ENCODE data around the gene DHX16. TPM values are rescaled to one million over a fixed set of nuclear protein-coding genes. Genes with fewer than 3 reads are reported as not detected.
A peak's percentile ranks its signal among the peaks of the same experiment; 100 is the strongest.

The DHX16 gene
- total RNA-seq, 1 donor from 2014 or later = 52.0 TPM

DNA sequence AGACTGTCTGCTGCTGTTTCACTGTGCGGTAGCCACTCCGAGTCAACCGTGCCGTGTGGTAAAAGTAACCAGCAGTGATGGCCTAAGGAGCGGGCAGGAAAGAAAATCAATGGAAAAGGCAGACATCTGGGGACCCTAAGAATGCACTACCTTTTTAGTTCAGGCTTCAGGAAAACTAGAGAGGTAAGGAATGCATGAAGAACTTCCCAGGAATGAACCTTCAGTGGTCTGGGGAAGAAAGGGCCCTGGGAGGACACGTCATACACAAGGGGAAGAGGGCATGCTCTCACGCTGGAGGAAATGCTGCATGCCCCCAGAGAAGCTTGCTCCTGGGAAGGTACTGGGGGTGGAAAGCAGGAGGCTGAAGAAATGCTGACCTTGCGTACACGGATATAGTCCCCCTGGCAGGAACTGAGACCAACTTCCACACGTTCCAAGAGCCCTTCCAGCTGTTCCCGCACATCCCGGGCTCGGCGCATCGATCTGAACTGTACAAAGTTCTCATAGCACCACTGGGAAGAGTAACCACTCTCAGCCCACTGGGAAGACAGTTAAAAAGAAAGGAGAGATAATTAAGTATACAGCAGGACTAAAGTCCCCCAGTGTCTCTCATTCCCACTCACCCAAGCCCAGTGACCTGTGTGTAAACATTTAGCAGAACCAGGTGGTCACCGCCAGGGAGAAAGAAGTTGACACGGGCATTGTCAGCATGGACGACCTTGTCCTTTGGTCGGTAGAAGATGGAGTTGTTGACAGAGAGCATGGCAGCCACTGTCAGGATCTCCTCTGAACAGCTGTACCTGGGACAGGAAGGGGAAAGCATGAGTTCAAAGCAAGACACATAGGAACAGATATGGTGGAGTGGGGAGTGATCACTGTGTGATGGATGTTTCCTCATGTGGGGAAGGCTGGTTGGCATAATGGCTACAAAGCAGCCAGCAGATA is 17.7 kb downstream of the DHX16 start:
- no peak overlapping the region for H3K4me3 ChIP-seq (ENCODE audit: low read depth, low read length)
- DNase-seq (ENCODE audit: low read depth) = no peak
- TF ChIP-seq, protein P1, sequence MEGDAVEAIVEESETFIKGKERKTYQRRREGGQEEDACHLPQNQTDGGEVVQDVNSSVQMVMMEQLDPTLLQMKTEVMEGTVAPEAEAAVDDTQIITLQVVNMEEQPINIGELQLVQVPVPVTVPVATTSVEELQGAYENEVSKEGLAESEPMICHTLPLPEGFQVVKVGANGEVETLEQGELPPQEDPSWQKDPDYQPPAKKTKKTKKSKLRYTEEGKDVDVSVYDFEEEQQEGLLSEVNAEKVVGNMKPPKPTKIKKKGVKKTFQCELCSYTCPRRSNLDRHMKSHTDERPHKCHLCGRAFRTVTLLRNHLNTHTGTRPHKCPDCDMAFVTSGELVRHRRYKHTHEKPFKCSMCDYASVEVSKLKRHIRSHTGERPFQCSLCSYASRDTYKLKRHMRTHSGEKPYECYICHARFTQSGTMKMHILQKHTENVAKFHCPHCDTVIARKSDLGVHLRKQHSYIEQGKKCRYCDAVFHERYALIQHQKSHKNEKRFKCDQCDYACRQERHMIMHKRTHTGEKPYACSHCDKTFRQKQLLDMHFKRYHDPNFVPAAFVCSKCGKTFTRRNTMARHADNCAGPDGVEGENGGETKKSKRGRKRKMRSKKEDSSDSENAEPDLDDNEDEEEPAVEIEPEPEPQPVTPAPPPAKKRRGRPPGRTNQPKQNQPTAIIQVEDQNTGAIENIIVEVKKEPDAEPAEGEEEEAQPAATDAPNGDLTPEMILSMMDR (conservative IDR thresholded peaks at IDR 0.05; ENCODE audit: low read depth, low read length) = no peak

- no peak for DNase-seq (ENCODE audit: low read depth)
- TF ChIP-seq, protein P1 (conservative IDR thresholded peaks at IDR 0.05; ENCODE audit: low read depth, low read length) = no peak
- no peak overlapping the region for H3K4me3 ChIP-seq (ENCODE audit: low read depth, low read length)
Measured at GRCh38 chr6:30651143-30651542, 21.7 kb downstream of the DHX16 start.

DNA sequence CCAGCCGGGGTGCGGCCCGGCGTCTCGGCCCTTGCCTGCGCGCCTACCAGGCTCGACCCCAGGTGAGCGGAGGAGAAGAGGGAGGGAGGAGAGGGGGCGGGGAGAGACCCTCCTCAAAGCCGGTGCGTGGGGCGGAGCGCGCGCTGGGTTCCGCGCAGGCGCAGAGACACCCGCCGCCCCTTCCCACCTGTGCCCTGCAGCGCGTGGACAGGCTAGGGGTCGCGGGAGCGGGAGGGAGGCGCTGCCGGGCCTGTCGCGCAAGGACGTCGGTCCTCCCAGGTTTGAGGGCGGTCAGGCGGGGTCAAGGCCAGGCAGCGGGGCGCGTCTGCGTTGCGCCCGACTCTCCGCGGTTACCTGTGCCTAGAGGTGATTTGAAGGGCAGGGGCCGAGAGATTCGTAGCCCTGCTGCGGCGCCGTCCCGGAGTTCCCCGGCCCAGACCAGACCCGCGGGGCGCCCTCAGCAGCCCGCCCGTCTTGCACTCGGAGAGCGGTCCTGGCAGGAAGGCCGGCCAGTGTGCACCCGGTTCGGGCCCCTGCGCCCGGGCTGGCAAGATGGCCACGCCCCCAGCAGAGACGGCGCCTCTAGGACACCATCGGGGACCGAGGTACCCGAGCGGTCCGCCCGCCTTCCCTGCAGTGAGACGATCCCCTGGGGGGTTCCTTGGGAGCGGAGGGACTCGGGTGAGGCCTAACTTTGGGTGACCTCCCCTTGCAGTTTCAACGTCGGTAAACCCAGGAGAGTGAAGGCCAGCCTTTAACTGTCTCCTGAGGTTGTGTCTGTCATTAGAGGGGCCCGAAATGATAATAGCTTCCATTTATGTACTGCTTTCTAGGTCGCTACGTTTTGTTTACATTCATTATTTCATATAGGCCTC is 25.3 kb downstream of the DHX16 start:
- no peak for DNase-seq (ENCODE audit: low read depth)
- TF ChIP-seq, protein P1 (conservative IDR thresholded peaks at IDR 0.05; ENCODE audit: low read depth, low read length) = no peak
- peak overlapping the region; percentile 92 for H3K4me3 ChIP-seq (ENCODE audit: low read depth, low read length)

- TF ChIP-seq, protein P1 (conservative IDR thresholded peaks at IDR 0.05; ENCODE audit: low read depth, low read length) = no peak
- peak within 1 kb of the TSS; percentile 92 for H3K4me3 ChIP-seq (ENCODE audit: low read depth, low read length)
- DNase-seq (ENCODE audit: low read depth) = peak; percentile 26
Measured at GRCh38 chr6:30646450-30647241, 26.2 kb downstream of the DHX16 start, which contains the start of gene C6orf136. C6orf136 (plus strand) TSS chr6:30647133; CDS start chr6:30647232, 99 bp downstream.

GRCh38 chr6:30645989-30646388 is 26.8 kb downstream of the DHX16 start:
- TF ChIP-seq, protein P1 (conservative IDR thresholded peaks at IDR 0.05; ENCODE audit: low read depth, low read length) = no peak
- DNase-seq (ENCODE audit: low read depth) = no peak
- peak overlapping the region; percentile 92 for H3K4me3 ChIP-seq (ENCODE audit: low read depth, low read length)

DNA sequence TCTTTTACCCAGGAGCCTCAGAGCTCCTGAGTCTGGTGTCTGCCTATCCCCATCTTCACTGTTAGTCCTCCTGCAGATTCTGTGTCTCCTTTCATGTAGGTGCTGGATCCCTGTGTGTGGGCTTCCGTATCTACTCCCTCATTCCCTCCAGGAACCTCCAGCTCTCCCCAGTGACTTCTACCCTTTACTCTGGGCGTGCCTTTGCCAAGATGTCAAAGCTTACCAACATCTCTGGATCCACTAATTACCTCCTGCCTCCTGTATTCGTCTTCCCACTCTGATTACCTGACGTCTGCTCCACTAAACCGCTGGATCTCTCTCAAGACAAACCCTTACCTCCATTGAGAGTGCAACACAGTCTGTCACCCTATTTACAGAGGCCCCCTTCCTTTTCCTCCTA is 28.0 kb downstream of the DHX16 start:
- TF ChIP-seq, protein P1 (conservative IDR thresholded peaks at IDR 0.05; ENCODE audit: low read depth, low read length) = no peak
- no peak for DNase-seq (ENCODE audit: low read depth)
- H3K4me3 ChIP-seq (ENCODE audit: low read depth, low read length) = no peak overlapping the region
